H1 (cell line): Measurements from ENCODE around the gene TP73.

Experiments
- YY1 ChIP-seq: IDR thresholded peaks from 2 replicates; pipeline ENCODE4 v1.6.1; 2011; ENCODE audit warnings: low read depth, mild to moderate bottlenecking, low read length
- TF ChIP-seq, protein P1 (sequence below): IDR thresholded peaks from 2 replicates; pipeline ENCODE4 v1.6.1; 2012; ENCODE audit warnings: low read length, inconsistent platforms

DNA sequence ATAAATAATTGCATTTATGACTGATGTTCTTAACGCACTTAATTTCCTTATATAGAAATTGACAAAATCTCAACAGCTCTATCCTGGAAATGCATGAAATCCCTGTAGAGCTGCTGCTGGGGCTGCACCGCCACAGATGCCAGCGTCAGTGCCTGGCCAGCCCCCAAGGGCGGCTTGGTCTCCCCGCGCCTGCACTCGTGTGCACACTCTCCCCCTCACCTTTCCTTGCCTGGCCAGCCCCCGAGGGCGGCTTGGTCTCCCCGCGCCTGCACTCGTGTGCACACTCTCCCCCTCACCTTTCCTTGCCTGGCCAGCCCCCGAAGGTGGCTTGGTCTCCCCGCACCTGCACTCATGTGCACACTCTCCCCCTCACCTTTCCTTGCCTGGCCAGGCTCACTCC lies 16.2 kb upstream of the TP73 start:
- TF ChIP-seq, protein P1, sequence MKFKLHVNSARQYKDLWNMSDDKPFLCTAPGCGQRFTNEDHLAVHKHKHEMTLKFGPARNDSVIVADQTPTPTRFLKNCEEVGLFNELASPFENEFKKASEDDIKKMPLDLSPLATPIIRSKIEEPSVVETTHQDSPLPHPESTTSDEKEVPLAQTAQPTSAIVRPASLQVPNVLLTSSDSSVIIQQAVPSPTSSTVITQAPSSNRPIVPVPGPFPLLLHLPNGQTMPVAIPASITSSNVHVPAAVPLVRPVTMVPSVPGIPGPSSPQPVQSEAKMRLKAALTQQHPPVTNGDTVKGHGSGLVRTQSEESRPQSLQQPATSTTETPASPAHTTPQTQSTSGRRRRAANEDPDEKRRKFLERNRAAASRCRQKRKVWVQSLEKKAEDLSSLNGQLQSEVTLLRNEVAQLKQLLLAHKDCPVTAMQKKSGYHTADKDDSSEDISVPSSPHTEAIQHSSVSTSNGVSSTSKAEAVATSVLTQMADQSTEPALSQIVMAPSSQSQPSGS, result no peak
- TF ChIP-seq YY1, result no peak
